Mammary epithelial cell (primary cell): ENCODE data around the gene RETN.

Source experiments
- EZH2 ChIP-seq: IDR thresholded peaks from 2 replicates; pipeline ENCODE4 v1.6.1; 2012; ENCODE audit warnings: low read length, inconsistent platforms, borderline replicate concordance
- TF ChIP-seq, protein P1 (sequence below), 2 donors: IDR thresholded peaks in 1 of 2; conservative IDR thresholded peaks in 1 of 2; 2 replicates each; pipeline ENCODE4 v1.5.1; 2011 to 2012; ENCODE audit warnings: inconsistent platforms in 2 of 2, low read length in 2 of 2, mild to moderate bottlenecking in 2 of 2, control low read depth in 1 of 2, low read depth in 1 of 2; ENCODE audit not compliant: insufficient read depth in 1 of 2; ENCODE audit errors: extremely low read depth in 1 of 2

DNA sequence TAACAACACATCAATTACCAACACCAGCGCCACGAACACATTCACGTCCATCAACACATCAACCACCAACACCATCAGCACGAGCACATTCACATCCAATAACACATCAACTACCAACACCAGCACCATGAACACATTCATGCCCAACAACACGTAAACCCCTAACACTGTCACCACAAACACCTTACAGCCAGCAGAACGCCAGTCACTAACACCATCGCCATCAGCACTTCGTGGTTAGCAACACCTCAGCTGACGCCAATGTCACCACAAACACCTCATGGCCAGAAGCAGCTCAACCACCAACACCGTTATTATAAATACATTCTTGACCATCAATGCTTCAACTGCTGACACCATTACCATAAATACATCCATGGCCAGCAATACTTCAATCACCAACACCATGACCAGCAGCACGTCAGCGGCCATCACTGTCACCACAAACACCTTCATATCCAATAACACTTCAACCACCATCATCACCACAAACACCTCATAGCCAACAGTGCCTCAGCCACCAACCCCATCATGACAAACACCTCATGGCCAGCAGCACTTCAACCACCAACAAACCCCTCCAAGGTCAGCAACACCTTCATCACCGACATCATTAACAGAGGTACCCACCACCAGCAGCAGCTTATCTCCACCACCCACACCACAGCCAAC, 23.7 kb downstream of the RETN start:
- TF ChIP-seq, protein P1, sequence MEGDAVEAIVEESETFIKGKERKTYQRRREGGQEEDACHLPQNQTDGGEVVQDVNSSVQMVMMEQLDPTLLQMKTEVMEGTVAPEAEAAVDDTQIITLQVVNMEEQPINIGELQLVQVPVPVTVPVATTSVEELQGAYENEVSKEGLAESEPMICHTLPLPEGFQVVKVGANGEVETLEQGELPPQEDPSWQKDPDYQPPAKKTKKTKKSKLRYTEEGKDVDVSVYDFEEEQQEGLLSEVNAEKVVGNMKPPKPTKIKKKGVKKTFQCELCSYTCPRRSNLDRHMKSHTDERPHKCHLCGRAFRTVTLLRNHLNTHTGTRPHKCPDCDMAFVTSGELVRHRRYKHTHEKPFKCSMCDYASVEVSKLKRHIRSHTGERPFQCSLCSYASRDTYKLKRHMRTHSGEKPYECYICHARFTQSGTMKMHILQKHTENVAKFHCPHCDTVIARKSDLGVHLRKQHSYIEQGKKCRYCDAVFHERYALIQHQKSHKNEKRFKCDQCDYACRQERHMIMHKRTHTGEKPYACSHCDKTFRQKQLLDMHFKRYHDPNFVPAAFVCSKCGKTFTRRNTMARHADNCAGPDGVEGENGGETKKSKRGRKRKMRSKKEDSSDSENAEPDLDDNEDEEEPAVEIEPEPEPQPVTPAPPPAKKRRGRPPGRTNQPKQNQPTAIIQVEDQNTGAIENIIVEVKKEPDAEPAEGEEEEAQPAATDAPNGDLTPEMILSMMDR (conservative IDR thresholded peaks at IDR 0.05 in 1 of 2, IDR thresholded peaks at IDR 0.05 in 1 of 2; ENCODE audit: extremely low read depth in 1 of 2, insufficient read depth in 1 of 2, low read depth in 1 of 2, low read length in 2 of 2): no peak
- TF ChIP-seq EZH2: no peak
